Left cardiac atrium (tissue), 2 donors: ENCODE data around the gene FBXL12. TPM values are rescaled to one million over a fixed set of nuclear protein-coding genes. Genes with fewer than 3 reads are reported as not detected.

Source experiments
- total RNA-seq, 2 donors: library from RNA; stranded (reverse); fragmentation: NEBNext Ultra II Directional; extraction: Animal tissue kit (Norgen Biotek cat#: 25700); gene quantifications; one replicate each; pipeline ENCODE4 v1.2.1, GENCODE V29; 2021
- donor health status: DM: no; HTN: yes; CAD: no; lungs with severe emphysema.
- donor health status: DM: yes; HTN: yes; CAD: no.

The FBXL12 gene
- total RNA-seq, 2 donors from 2014 or later, result 12.8 to 14.5 TPM

Other genes starting within 250 kb of the FBXL12 start
- gene ZNF121, start 234.6 kb downstream of the FBXL12 start, total RNA-seq, result 10 to 100 TPM; 14.7 to 23.0 TPM
- gene ZNF561, start 197.8 kb downstream of the FBXL12 start, total RNA-seq, result 10 to 100 TPM; 18.9 to 20.1 TPM
- 10 to 100 TPM; 21.8 to 27.5 TPM for gene ZNF562, start 144.0 kb downstream of the FBXL12 start, total RNA-seq
- 10 to 100 TPM in 1 of 2 donors, 1 to 10 TPM in 1; 8.8 to 12.7 TPM for gene ZNF846, start 50.3 kb downstream of the FBXL12 start, total RNA-seq
- gene UBL5, start 8.8 kb upstream of the FBXL12 start, total RNA-seq, result 100 to 1,000 TPM; 414 to 466 TPM
- gene PIN1, start 16.2 kb upstream of the FBXL12 start, total RNA-seq, result 10 to 100 TPM; 73.7 to 74.9 TPM
- gene OLFM2, start 117.4 kb upstream of the FBXL12 start, total RNA-seq, result 10 to 100 TPM in 1 of 2 donors, 1 to 10 TPM in 1; 9.0 to 10.8 TPM
- gene COL5A3, start 191.4 kb upstream of the FBXL12 start, total RNA-seq, result 10 to 100 TPM; 16.4 to 23.9 TPM
- gene RDH8, start 194.4 kb upstream of the FBXL12 start, total RNA-seq, result not detected